Measurements from ENCODE around the gene SLC22A2. TPM values are rescaled to one million over a fixed set of nuclear protein-coding genes. Genes with fewer than 3 reads are reported as not detected.

Gene SLC22A2
- total RNA-seq, 1 experiment from 2014 or later: not detected

DNA sequence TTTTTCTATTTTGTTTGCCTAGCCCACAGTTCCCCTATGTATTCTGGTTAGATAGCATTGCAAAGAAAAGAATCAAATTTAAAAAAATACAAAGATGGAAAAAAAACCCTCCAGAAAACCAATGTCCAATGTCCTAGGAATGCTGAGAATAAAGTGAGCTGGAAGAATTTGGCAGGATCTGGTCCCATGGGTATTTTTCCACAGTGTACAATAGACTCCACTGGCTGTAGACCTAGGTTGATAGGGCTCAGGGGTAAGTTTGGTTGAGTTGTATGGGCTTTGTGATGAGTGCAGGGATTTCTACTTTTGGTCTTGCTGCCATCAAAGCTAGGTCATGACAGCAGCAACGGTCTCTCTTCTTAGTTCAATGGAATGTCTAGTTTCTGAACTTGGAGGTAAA is 41.5 kb downstream of the SLC22A2 start:
- intact Hi-C loops (cut with micrococcal nuclease; ENCODE audit: unreplicated experiment): no loop called here
- ChIA-PET POLR2A (interaction anchor here (0.6 kb wide), 1 partner anchor 60 kb away, joined by 3 read pairs; no protein-coding TSS in a partner anchor), CTCF (no interaction called here)
- Mint-ChIP-seq H3K27ac (ENCODE audit: unreplicated experiment) (no peak overlapping the region), H3K36me3 (ENCODE audit: insufficient read depth, unreplicated experiment) (no peaks in the 10 kb centered on the region), H3K9me3 (ENCODE audit: unreplicated experiment) (peaks cover 46% of the 10 kb centered on the region), H3K4me1 (ENCODE audit: low read depth, unreplicated experiment) (peaks cover 10% of the 10 kb centered on the region), H3K4me3 (ENCODE audit: unreplicated experiment) (no peak overlapping the region), H3K27me3 (ENCODE audit: insufficient read depth, unreplicated experiment) (no peaks in the 10 kb centered on the region)
- no peak for DNase-seq
- H3K36me3 ChIP-seq (ENCODE audit: control insufficient read depth, insufficient read depth, low read length): no peaks in the 10 kb centered on the region
- no peaks in the 10 kb centered on the region for H3K4me1 ChIP-seq
- H3K4me3 ChIP-seq (ENCODE audit: low read depth, low read length): no peak overlapping the region
- H3K9me3 ChIP-seq: no peaks in the 10 kb centered on the region
- H3K27me3 ChIP-seq (replicated peaks; ENCODE audit: control insufficient read depth, insufficient read depth, low read length): no peaks in the 10 kb centered on the region
- BruUV-seq (replicated peaks): no TSS peak
- TF ChIP-seq, protein P1, sequence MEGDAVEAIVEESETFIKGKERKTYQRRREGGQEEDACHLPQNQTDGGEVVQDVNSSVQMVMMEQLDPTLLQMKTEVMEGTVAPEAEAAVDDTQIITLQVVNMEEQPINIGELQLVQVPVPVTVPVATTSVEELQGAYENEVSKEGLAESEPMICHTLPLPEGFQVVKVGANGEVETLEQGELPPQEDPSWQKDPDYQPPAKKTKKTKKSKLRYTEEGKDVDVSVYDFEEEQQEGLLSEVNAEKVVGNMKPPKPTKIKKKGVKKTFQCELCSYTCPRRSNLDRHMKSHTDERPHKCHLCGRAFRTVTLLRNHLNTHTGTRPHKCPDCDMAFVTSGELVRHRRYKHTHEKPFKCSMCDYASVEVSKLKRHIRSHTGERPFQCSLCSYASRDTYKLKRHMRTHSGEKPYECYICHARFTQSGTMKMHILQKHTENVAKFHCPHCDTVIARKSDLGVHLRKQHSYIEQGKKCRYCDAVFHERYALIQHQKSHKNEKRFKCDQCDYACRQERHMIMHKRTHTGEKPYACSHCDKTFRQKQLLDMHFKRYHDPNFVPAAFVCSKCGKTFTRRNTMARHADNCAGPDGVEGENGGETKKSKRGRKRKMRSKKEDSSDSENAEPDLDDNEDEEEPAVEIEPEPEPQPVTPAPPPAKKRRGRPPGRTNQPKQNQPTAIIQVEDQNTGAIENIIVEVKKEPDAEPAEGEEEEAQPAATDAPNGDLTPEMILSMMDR (IDR thresholded peaks at IDR 0.05; ENCODE audit: insufficient read depth in 1 of 2, low read depth in 1 of 2, low read length in 1 of 2, severe bottlenecking in 1 of 2, unreplicated experiment in 1 of 2): no peak

DNA sequence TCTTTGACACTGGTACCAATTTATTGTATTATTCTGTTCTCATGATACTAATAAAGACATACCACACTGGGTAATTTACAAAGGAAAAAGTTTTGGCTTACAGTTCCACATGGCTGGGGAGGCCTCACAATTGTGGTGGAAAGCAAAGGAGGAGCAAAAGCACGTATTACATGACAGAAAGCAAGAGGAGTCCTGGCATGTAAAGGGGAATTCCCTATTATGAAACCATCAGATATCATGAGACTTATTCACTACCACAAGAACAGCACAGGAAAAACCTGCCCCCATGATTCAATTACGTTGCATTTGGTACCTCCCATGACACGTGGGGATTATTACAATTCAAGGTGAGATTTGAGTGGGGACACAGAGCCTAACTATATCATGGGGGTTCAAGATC is 43.4 kb downstream of the SLC22A2 start:
- Histone ChIP-seq H3K36me3 (ENCODE audit: control insufficient read depth, insufficient read depth, low read length) (no peaks in the 10 kb centered on the region), H3K4me3 (ENCODE audit: low read depth, low read length) (no peak overlapping the region), H3K4me1 (no peaks in the 10 kb centered on the region), H3K9me3 (no peaks in the 10 kb centered on the region), H3K27me3 (replicated peaks; ENCODE audit: control insufficient read depth, insufficient read depth, low read length) (no peaks in the 10 kb centered on the region)
- no peaks in the 10 kb centered on the region for H3K36me3 Mint-ChIP-seq (ENCODE audit: insufficient read depth, unreplicated experiment)
- ChIA-PET POLR2A (no interaction called here), CTCF (no interaction called here)
- H3K4me1 Mint-ChIP-seq (ENCODE audit: low read depth, unreplicated experiment): no peaks in the 10 kb centered on the region
- BruUV-seq (replicated peaks): no TSS peak
- intact Hi-C loops (cut with micrococcal nuclease; ENCODE audit: unreplicated experiment): no loop called here
- peaks cover 36% of the 10 kb centered on the region for H3K9me3 Mint-ChIP-seq (ENCODE audit: unreplicated experiment)
- no peak for DNase-seq
- no peak overlapping the region for H3K4me3 Mint-ChIP-seq (ENCODE audit: unreplicated experiment)
- H3K27me3 Mint-ChIP-seq (ENCODE audit: insufficient read depth, unreplicated experiment): no peaks in the 10 kb centered on the region
- TF ChIP-seq, protein P1 (IDR thresholded peaks at IDR 0.05; ENCODE audit: insufficient read depth in 1 of 2, low read depth in 1 of 2, low read length in 1 of 2, severe bottlenecking in 1 of 2, unreplicated experiment in 1 of 2): no peak
- H3K27ac Mint-ChIP-seq (ENCODE audit: unreplicated experiment): no peak overlapping the region

DNA sequence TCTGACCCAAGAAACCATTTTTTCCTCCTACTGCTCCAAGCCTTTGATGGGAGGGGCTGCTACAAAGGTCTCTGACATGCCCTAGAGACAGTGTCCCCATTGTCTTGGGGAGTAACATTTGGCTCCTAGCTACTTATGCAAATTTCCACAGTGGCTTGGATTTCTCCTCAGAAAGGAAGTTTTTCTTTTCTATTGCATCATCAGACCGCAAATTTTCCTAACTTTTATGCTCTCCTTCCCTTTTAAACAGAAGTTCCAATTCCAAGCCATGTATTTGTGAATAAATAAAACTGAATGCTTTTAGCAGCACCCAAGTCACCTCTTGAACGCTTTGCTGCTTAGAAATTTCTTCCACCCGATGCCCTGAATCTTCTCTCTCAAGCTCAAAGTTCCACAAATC is 51.0 kb downstream of the SLC22A2 start:
- Mint-ChIP-seq H3K27me3 (ENCODE audit: insufficient read depth, unreplicated experiment) (no peaks in the 10 kb centered on the region), H3K4me1 (ENCODE audit: low read depth, unreplicated experiment) (no peaks in the 10 kb centered on the region), H3K9me3 (ENCODE audit: unreplicated experiment) (peaks cover 12% of the 10 kb centered on the region), H3K36me3 (ENCODE audit: insufficient read depth, unreplicated experiment) (no peaks in the 10 kb centered on the region), H3K4me3 (ENCODE audit: unreplicated experiment) (no peak overlapping the region), H3K27ac (ENCODE audit: unreplicated experiment) (no peak overlapping the region)
- intact Hi-C loops (cut with micrococcal nuclease; ENCODE audit: unreplicated experiment): no loop called here
- no TSS peak for BruUV-seq (replicated peaks)
- Histone ChIP-seq H3K9me3 (peaks cover 8% of the 10 kb centered on the region; the same call in 1 of the 2 replicates), H3K27me3 (replicated peaks; ENCODE audit: control insufficient read depth, insufficient read depth, low read length) (no peaks in the 10 kb centered on the region), H3K4me1 (no peaks in the 10 kb centered on the region), H3K36me3 (ENCODE audit: control insufficient read depth, insufficient read depth, low read length) (no peaks in the 10 kb centered on the region), H3K4me3 (ENCODE audit: low read depth, low read length) (no peak overlapping the region)
- no peak for DNase-seq
- ChIA-PET CTCF (no interaction called here), POLR2A (no interaction called here)
- TF ChIP-seq, protein P1 (IDR thresholded peaks at IDR 0.05; ENCODE audit: insufficient read depth in 1 of 2, low read depth in 1 of 2, low read length in 1 of 2, severe bottlenecking in 1 of 2, unreplicated experiment in 1 of 2): no peak

All from Caco-2 (cell line).